DMS114 treated with DMSO at 0.1 percent for 48 hours (cell line): Measurements from ENCODE around the gene WNT9B.
"Not testable (repeated sequence)": the region's sequence is repeated elsewhere in the genome, so short reads cannot be mapped to it uniquely, and the experiment has no call there.

Source experiments
- DNase-seq: peaks from one replicate; lab custom pipeline; 2025; ENCODE audit not compliant: unreplicated experiment; lab: John Stamatoyannopoulos, UW

The WNT9B gene

DNA sequence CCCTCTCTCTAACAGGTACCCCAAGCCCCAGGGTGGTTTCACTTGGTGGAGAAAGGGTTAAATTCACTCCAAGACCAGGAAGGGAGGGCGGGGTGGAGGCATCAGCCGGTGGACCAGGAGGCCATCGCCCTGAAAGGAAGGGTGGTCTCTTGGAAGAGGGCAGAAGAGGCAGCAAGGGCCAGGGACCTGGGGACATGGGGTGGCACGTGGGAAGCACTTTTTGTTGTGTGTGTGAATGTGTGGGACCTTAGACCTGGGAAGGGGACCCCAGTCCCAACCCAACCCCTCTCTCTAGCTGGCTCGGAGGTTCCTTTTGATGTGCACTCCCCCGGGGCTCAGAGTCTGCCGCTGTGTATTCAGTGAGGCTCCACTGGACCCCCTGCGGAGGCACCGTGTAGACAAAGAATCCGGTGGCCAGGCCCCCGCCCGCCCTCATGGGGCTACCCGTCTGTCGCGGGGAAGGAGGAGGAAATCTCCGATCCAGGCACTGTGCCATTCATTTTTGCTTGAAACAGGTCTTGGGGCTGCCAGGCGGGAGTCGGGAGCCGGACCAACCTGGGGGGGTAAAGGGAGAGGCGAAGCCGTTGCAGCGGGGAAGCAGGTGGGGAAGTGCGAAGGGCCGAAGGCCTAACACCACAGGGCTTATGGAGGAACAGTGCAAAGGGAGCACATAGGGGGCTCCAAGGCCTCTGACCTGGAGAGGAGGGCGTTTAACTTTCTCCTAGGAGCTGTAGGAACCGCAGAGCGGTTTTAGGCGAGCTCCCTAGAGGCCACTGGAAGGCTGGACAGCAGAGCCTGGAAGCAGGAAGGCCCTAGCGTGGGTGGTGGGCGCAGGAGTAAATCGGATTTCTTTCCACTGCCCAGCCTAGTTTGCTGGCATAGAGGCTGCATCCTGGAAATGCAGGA is 29.6 kb upstream of the WNT9B start:
- no peak for DNase-seq

- no peak for DNase-seq
Measured at GRCh38 chr17:46822388-46822921, 28.9 kb upstream of the WNT9B start.

- no peak for DNase-seq
Measured at GRCh38 chr17:46823657-46824056, 27.7 kb upstream of the WNT9B start.

- DNase-seq = no peak
Measured at GRCh38 chr17:46826116-46826515, 25.3 kb upstream of the WNT9B start.

DNA sequence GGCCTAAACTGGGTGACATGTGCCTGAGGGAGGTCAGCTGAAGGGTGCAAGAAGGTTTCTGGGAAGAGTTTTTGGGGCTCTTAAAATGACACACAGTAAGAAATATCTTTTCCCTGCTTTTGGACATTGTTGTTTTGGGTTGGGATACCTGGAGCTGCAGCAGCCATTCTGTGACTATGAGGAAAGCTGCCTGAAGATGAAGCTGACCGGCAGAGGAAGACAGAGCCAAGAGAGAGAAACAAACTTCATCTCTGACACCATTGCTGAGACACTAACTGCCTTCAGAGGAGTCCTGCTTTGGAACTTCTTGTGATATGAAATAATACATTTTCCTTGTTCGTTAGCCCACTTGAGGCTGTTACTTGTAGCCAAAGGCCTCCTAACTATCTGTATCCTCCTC is 24.1 kb upstream of the WNT9B start:
- DNase-seq = no peak

- DNase-seq = no peak
Measured at GRCh38 chr17:46831573-46832330, 19.6 kb upstream of the WNT9B start.

DNA sequence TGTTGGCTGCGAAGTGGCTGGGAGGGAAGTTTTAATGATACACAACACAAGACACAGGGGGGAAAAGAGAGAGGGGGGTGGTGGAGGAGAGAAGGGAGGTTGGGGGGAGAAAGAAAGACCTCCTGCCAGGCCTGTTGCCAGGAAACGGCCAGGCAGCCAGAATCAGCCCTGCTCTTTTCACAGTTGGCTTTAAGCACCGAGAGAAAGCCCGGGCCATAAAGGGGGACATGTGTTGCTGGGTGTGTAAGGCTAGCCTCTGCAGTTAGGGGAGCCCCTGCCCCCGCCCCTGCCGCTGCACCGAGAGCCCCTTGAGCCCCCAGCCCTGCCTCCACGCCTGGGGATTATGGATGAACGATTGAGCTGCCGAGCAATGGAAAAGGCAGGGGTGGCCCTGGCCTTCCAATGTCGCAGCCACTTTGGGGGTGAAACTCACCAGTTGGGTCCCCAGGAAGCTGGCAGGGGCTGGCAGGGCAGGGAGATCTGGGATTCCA is 19.0 kb upstream of the WNT9B start:
- DNase-seq = no peak

DNA sequence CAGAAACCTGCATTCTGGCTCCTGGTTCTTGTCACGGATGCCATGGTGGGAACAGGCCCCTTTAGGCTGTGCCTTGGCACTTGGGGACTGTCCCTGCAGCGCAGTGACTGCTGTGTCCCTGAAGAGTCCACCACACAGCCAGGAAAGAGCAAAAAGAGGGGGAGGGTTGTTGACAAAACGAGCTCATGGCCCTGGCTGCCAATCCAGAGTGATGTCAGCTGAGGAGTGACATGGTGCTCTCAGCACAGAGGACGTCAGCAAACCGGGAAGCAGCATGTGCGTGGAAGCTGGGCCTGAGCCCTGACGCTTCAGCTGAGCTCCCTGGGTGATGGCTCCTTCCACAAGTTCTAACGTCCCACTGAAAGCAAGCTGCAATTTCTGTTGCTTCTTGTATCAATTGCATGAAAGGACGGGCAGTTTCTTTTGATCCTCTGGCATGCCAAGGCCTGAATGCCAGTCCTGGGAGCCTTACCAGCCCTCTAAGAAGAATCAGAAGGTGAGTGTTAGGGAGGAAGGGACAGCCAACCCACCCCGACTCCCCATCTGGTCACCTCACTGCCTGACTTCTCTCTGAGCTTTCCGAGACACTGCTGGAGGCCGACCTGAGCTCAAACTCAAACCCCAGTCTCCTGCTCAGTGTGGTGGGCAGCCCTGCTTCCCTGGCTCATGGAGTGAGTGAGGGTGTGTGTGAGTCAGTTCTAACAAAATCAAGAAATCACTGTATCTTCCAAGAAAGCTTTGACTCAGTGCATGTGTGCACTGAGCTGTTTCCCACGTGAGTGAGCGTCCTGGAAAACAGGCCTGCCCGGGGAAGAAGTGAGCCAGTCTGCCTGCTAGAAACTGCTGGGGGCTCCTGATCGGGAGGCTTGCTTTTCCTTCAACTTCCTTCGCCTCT is 18.2 kb upstream of the WNT9B start:
- DNase-seq = no peak

DNA sequence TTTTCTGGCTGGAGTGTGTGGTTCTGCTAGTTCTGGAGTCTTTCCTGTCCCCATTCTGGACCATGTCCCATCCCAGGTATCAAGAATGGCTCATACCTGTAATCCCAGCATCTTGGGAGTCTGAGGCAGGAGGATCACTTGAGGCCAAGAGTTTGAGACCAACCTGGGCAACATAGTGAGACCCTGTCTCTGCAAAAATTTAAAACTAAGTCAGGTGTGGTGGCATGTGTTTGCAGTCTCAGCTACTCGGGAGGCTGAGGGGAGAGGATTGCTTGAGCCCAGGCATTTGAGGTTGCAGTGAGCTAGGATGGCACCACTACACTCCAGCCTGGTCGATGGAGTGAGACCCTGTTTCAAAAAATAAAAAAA is 17.6 kb upstream of the WNT9B start:
- no peak for DNase-seq

DNA sequence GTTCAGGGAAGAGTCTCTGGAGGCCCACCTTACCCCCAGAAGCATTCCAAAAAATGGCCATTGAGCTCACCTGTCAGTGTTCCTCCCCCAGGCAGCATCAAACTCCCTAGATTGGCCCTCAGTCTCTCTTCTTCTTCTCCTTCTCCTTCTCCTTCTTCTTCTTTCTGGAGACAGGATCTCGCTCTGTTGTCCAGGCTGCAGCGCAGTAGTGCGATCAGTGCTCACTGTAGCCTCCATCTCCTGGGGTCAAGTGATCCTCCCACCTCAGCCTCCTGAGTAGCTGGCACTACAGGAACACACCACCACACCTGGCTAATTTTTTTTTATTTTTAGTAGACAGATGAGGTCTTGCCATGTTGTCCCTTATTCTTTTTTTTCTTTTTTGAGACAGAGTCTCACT is 16.5 kb upstream of the WNT9B start:
- DNase-seq = no peak

- no peak for DNase-seq
Measured at GRCh38 chr17:46836500-46836899, 14.9 kb upstream of the WNT9B start.

GRCh38 chr17:46837521-46837920 is 13.9 kb upstream of the WNT9B start:
- DNase-seq = no peak

DNA sequence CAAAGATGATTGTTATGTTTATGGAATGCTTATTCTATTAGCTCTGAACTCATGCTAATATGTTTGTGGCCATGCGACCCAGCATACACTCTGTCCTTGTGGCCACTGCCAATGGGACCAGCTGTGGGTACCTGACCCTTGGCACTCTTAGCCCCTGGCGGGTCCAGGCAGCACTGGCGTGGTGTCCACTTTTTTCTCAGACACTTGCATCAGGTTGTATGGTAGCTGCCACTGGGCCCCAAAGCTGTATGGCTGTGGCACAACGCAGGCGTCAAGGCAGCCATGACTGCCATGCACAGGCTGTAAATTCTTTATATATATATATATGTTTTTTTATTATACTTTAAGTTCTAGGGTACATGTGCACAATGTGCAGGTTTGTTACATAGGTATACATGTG is 12.2 kb upstream of the WNT9B start:
- no peak for DNase-seq

GRCh38 chr17:46840596-46840995 is 10.8 kb upstream of the WNT9B start:
- DNase-seq = not testable (repeated sequence)

DNA sequence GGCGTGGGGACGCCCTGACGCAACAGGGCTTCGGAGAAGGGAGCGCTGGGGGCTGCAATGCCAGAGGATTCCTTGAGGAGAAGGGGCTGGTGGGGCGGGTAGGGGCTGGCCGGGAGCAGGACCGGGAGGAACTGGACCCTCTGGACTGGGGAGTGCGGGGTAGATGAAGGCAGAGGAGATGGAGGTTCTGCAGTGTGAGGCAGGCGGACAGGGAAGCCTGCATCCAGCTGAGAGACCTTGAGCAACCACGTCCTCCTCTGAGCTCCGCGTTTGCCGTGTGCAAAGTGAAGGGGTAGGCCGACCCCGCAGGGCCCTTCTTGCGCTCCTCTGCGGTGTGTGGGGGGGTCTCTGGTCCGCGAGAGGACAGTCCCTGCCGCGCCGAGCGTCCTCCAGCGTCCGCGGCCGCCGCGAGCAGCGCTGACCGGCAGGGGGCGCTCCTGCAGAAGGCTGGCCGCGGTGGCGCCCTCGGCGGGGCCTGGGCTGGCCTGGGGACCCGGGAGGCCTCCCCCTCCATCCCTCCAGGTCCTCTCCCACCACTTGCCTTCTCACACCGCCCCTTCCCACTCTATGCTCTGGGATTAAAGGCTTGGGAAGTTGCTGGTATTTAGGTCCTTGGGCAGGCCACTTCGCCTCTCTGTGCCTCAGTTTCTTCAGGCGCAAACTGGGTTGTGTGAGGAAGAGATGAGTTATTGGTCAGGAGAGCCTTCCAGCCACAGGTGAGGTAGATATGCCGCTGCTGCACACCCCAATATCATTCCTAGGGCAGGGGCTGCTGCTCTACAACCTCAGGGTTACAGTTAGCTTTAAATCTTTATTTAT is 9.6 kb upstream of the WNT9B start:
- DNase-seq = peak; percentile 29

GRCh38 chr17:46842835-46843234 is 8.5 kb upstream of the WNT9B start:
- no peak for DNase-seq

GRCh38 chr17:46847204-46848191 is 3.9 kb upstream of the WNT9B start:
- no peak for DNase-seq

DNA sequence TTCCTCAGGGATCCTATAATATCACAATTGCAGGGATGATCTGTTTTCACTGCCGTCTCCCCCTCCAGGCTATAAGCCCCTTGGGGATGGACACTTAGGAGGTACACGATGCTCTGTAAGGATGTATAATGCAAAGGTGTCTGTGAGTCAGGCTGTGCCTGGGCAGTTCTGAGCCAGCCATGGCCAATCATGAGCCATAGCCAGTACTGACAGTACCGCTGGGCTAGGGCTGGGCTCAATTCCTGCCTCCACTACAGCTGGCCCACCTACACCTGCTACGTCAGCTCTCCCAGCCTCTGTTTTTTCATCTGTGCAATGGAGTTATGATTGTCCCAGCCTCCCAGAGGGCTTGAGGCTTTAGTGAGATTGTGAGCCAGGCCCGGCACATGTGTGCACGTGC is 2.8 kb upstream of the WNT9B start:
- no peak for DNase-seq

DNA sequence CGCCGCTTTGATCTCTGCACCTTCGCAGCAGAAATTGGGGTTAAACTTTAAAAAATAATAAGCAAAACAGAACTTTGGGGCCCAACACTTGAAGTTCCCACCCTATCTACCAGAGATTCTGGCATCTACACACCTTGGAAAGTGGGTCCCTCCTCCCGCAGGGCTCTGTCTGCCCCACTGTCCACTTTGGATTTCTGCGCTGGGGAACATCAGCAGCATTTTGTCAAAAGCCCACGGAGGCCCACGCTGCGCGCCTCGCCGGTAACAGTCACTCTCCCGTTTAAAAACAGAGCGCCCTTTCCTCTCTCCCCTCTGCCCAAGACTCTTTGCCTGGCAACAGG is 725 bp upstream of the WNT9B start:
- DNase-seq = no peak
